NT2/D1 (cell line): Measurements from ENCODE around the gene CHTF18.

Experiments
- SUZ12 ChIP-seq: IDR thresholded peaks from 2 replicates; pipeline ENCODE4 v1.6.1; 2011; ENCODE audit not compliant: insufficient read length, insufficient read depth; ENCODE audit errors: extremely low read depth
- ZNF274 ChIP-seq: IDR thresholded peaks from 2 replicates; pipeline ENCODE4 v1.6.1; 2011; ENCODE audit warnings: mild to moderate bottlenecking, low read depth, low read length

DNA sequence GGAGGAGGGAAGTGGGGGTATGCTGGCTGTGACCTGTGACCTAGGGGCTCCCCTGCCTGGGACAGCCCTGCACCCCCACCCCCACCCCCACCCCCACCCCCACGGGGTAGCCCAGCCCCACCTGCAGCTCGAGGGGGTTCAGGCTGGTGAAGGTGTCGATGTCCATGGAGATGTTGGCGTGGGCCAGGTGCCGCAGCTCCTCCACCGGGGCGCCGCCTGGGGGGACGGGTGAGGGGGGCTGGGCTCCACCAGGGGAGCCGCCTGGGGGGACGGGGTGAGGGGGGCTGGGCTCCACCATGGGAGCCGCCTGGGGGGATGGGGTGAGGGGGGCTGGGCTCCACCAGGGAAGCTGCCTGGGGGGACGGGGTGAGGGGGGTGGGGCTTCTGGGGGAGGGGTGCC is 18.0 kb upstream of the CHTF18 start:
- no peak for TF ChIP-seq ZNF274
- TF ChIP-seq SUZ12: no peak
